HG02588 (cell line): ENCODE results near the gene CORT.
"Not testable (repeated sequence)": the region's sequence is repeated elsewhere in the genome, so short reads cannot be mapped to it uniquely, and the experiment has no call there.

Source experiments
- ATAC-seq: cut with Tn5 transposase; IDR thresholded peaks from one replicate; pipeline ENCODE4 v1.9.1; 2021; ENCODE audit warnings: mild to moderate bottlenecking, moderate library complexity; ENCODE audit not compliant: unreplicated experiment

CORT gene

GRCh38 chr1:10437052-10437451, 12.8 kb upstream of the CORT start:
- ATAC-seq, result no peak

GRCh38 chr1:10438677-10439163, 11.1 kb upstream of the CORT start:
- ATAC-seq, result no peak

GRCh38 chr1:10440305-10440704, 9.5 kb upstream of the CORT start:
- no peak for ATAC-seq

- ATAC-seq, result no peak
Observed at GRCh38 chr1:10440794-10441193, 9.0 kb upstream of the CORT start.

GRCh38 chr1:10444248-10444647, 5.6 kb upstream of the CORT start:
- no peak for ATAC-seq

GRCh38 chr1:10444795-10445397, 4.9 kb upstream of the CORT start:
- ATAC-seq, result no peak

- ATAC-seq, result no peak
Observed at GRCh38 chr1:10446790-10447422, 2.9 kb upstream of the CORT start.

- no peak for ATAC-seq
Observed at GRCh38 chr1:10450156-10450814, 454 bp downstream of the CORT start.

- no peak for ATAC-seq
Observed at GRCh38 chr1:10450836-10451235, 1.0 kb downstream of the CORT start.

- ATAC-seq, result no peak
Observed at GRCh38 chr1:10451287-10451686, 1.5 kb downstream of the CORT start.

- ATAC-seq, result no peak
Observed at GRCh38 chr1:10456048-10456447, 6.2 kb downstream of the CORT start.

GRCh38 chr1:10456661-10457060, 6.8 kb downstream of the CORT start:
- no peak for ATAC-seq

GRCh38 chr1:10457462-10457861, 7.6 kb downstream of the CORT start:
- not testable (repeated sequence) for ATAC-seq

GRCh38 chr1:10457875-10458274, 8.0 kb downstream of the CORT start:
- ATAC-seq, result no peak

- no peak for ATAC-seq
Observed at GRCh38 chr1:10459184-10459583, 9.4 kb downstream of the CORT start.

- no peak for ATAC-seq
Observed at GRCh38 chr1:10467078-10467477, 17.2 kb downstream of the CORT start.

GRCh38 chr1:10470043-10470442, 20.2 kb downstream of the CORT start:
- ATAC-seq, result no peak

- ATAC-seq, result no peak
Observed at GRCh38 chr1:10471411-10472219, 21.8 kb downstream of the CORT start.

GRCh38 chr1:10472220-10473144, 22.7 kb downstream of the CORT start, which contains the start of gene DFFA:
TSS of gene DFFA (minus strand) at chr1:10472529. CDS start at chr1:10472458, 71 bp downstream.
- ATAC-seq, result peak; percentile 66

- no peak for ATAC-seq
Observed at GRCh38 chr1:10473145-10473765, 23.4 kb downstream of the CORT start.
